SK-N-SH treated with all-trans-retinoic acid at 6 μM for 48 hours (cell line): ENCODE measurements around the gene CYP4A22.
"Not testable (repeated sequence)": the region's sequence is repeated elsewhere in the genome, so short reads cannot be mapped to it uniquely, and the experiment has no call there.

Experiments used
- ATAC-seq: fragments of 200-7000 bp; cut with Tn5 transposase; 3 replicates; pipeline ENCODE4 v1.9.1; 2020; ENCODE audit warnings: mild to moderate bottlenecking, moderate library complexity
- ARNTL ChIP-seq: fragments of 450-650 bp; formaldehyde crosslinking; IDR thresholded peaks from 2 replicates; pipeline ENCODE4 v1.5.0; 2020; ENCODE audit warnings: low read depth, mild to moderate bottlenecking, moderate library complexity, borderline replicate concordance
- GLIS3 ChIP-seq: fragments of 250-450 bp; sonication (Bioruptor Pico); IDR thresholded peaks from 2 replicates; pipeline ENCODE4 v1.5.0; 2020; ENCODE audit warnings: mild to moderate bottlenecking, moderate library complexity
- ISL1 ChIP-seq: fragments of 250-450 bp; sonication (Bioruptor Pico); IDR thresholded peaks from 2 replicates; pipeline ENCODE4 v2.1.2; 2022; ENCODE audit warnings: mild to moderate bottlenecking, moderate library complexity
- PPARA ChIP-seq: fragments of 250-450 bp; sonication (Bioruptor Pico); IDR thresholded peaks from 2 replicates; pipeline ENCODE4 v1.5.0; 2020; ENCODE audit warnings: mild to moderate bottlenecking, borderline replicate concordance
- ZC3H10 ChIP-seq: fragments of 250-450 bp; sonication (Bioruptor Pico); IDR thresholded peaks from 2 replicates; pipeline ENCODE4 v1.5.1; 2021; ENCODE audit warnings: mild to moderate bottlenecking, moderate library complexity
- ZFP3 ChIP-seq: fragments of 250-450 bp; sonication (Bioruptor Pico); IDR thresholded peaks from 2 replicates; pipeline ENCODE4 v1.5.0; 2020; ENCODE audit warnings: mild to moderate bottlenecking, moderate library complexity
- ZFP30 ChIP-seq: fragments of 450-650 bp; formaldehyde crosslinking; IDR thresholded peaks from 2 replicates; pipeline ENCODE4 v1.5.0; 2022; ENCODE audit warnings: mild to moderate bottlenecking, moderate library complexity
- ZNF565 ChIP-seq: fragments of 450-650 bp; formaldehyde crosslinking; conservative IDR thresholded peaks from 2 replicates; pipeline ENCODE4 v1.5.0; 2020; ENCODE audit warnings: low read depth, mild to moderate bottlenecking, moderate library complexity
- ZNF70 ChIP-seq: fragments of 450-650 bp; formaldehyde crosslinking; IDR thresholded peaks from 2 replicates; pipeline ENCODE4 v1.5.0; 2020; ENCODE audit warnings: mild to moderate bottlenecking, moderate library complexity
- ZNF8 ChIP-seq: fragments of 450-650 bp; formaldehyde crosslinking; IDR thresholded peaks from 2 replicates; pipeline ENCODE4 v1.5.0; 2020; ENCODE audit warnings: mild to moderate bottlenecking, moderate library complexity
- TF ChIP-seq, protein P1 (sequence below): fragments of 250-450 bp; sonication (Bioruptor Pico); IDR thresholded peaks from 2 replicates; pipeline ENCODE4 v1.5.0; 2020; ENCODE audit warnings: mild to moderate bottlenecking, moderate library complexity
- TF ChIP-seq, protein P2 (sequence below): fragments of 250-450 bp; sonication (Bioruptor Pico); IDR thresholded peaks from 2 replicates; pipeline ENCODE4 v1.8.0; 2021; ENCODE audit warnings: low read depth, mild to moderate bottlenecking, moderate library complexity, borderline replicate concordance

Gene CYP4A22

DNA sequence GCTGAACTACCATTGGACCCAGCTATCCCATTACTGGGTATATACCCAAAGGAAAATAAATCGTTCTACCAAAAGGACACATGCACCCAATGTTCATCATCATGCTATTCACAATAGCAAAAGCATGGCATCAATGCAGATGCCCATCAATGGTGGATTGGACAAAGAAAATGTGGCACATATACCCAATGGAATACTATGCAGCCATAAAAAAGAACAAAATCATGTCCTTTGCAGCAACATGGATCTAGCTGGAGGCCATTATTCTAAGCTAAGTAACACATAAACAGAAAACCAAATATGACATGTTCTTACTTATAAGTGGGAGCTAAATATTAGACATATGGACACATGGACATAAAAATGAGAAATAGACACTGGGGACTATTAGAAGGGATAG, 16.2 kb upstream of the CYP4A22 start:
- ATAC-seq = not testable (repeated sequence)

DNA sequence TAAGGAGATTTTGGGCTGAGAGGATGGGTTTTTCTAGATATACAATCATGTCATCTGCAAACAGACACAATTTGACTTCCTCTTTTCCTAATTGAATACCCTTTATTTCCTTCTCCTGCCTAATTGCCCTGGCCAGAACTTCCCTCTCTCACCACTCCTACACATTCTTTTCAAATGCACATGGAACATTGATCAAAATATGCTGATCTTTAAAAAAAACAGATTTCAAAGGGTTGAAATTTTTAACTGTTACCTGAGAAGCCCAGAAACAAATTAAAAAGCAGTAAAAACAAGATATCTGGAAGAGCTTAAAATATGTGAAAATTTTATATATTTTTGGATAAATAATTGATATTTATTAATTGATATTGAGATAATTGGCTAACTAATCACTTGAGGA, 12.4 kb upstream of the CYP4A22 start:
- ATAC-seq = not testable (repeated sequence)

DNA sequence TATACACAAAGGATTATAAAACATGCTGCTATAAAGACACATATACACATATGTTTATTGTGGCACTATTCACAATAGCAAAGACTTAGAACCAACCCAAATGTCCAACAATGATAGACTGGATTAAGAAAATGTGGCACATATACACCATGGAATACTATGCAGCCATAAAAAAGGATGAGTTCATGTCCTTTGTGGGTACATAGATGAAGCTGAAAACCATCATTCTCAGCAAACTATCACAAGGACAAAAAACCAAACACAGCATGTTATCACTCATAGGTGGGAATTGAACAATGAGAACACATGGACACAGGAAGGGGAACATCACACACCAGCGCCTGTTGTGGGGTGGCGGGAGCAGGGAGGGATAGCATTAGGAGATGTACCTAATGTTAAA, 10.2 kb upstream of the CYP4A22 start:
- not testable (repeated sequence) for ATAC-seq

DNA sequence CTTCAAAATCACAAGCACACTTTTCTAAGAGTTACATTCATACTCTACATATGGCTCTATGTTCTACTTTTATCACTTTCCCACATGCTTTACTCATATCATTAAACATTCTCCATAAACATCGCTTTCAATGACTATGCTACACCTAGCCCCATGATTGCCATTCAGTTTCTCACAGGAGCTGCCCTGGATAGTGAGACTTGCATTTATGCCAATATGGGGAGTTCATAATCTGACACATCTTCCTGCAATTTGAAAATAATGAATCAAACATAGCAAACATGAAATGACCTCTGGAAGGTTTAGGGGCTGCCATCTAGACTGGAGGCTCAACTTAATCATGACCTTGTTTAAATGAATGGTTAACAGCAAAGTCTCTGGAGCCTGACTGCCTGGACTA, 9.0 kb upstream of the CYP4A22 start:
- ATAC-seq = no peak

DNA sequence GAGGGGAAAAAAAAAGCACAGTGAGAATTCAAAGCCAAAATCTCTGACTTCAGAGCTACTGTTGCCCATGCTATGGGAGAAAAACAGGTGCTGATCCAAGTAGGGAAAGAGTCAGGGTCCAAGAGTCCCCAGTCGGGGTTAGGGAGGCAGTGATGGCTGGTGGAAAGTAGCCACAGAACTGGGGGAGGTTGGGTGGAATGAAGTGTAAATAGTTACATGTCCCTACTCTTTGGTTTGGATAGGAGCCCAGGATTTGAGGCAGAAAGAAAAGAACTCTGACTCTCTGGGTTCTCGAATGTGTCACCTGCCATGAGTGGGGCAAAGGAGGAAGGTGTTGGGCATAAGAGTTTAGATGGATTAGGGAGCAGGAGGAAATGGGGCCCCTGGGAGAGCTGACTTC, 8.4 kb upstream of the CYP4A22 start:
- ATAC-seq = not testable (repeated sequence)

More for the DNA sequence above, 9.0 kb upstream of the CYP4A22 start:
- TF ChIP-seq ZNF565 (CRISPR knock-in tag) = no peak
- no peak for TF ChIP-seq ARNTL (CRISPR knock-in tag)
- TF ChIP-seq ZNF70 (CRISPR knock-in tag) = no peak
- no peak for TF ChIP-seq ZC3H10
- TF ChIP-seq ISL1 (CRISPR knock-in tag) = no peak
- TF ChIP-seq, protein P1, sequence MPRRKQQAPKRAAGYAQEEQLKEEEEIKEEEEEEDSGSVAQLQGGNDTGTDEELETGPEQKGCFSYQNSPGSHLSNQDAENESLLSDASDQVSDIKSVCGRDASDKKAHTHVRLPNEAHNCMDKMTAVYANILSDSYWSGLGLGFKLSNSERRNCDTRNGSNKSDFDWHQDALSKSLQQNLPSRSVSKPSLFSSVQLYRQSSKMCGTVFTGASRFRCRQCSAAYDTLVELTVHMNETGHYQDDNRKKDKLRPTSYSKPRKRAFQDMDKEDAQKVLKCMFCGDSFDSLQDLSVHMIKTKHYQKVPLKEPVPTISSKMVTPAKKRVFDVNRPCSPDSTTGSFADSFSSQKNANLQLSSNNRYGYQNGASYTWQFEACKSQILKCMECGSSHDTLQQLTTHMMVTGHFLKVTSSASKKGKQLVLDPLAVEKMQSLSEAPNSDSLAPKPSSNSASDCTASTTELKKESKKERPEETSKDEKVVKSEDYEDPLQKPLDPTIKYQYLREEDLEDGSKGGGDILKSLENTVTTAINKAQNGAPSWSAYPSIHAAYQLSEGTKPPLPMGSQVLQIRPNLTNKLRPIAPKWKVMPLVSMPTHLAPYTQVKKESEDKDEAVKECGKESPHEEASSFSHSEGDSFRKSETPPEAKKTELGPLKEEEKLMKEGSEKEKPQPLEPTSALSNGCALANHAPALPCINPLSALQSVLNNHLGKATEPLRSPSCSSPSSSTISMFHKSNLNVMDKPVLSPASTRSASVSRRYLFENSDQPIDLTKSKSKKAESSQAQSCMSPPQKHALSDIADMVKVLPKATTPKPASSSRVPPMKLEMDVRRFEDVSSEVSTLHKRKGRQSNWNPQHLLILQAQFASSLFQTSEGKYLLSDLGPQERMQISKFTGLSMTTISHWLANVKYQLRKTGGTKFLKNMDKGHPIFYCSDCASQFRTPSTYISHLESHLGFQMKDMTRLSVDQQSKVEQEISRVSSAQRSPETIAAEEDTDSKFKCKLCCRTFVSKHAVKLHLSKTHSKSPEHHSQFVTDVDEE (CRISPR knock-in tag) = no peak
- no peak for TF ChIP-seq ZFP30 (CRISPR knock-in tag)
- no peak for TF ChIP-seq GLIS3 (CRISPR knock-in tag)

DNA sequence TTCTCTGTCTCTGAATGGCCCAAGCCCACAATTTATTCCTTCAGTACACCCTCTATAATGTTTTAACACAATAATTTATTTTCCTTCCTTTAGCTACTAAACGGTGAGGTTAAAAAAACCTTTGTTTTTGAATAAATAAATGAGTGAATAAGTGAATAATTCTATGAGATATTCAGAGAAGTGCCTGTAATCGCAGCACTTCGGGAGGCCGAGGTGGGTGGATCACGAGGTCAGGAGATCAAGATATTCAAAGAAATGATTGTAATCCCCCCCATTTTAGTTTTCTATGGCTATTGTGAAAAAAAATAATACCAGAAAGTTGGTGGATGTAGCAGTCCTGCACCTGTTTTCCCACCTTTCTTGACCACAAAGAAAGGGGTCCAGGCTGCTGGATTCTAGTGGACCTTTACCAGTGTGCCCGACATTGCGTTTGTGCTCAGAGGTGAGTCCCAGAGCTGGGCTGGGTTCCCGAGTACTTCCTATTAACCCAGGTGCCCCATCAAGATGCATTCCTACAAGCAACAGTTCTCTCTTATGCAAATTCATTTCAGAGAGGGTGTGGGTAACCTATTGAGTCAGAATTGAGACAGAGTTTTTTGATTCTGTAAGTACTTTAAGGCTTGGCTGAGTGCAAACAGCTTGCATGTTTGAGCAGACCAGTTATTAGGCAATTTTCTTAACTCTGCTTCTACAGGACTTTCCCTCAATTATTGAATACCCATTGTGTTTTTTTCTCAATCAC, 7.6 kb upstream of the CYP4A22 start:
- not testable (repeated sequence) for ATAC-seq

DNA sequence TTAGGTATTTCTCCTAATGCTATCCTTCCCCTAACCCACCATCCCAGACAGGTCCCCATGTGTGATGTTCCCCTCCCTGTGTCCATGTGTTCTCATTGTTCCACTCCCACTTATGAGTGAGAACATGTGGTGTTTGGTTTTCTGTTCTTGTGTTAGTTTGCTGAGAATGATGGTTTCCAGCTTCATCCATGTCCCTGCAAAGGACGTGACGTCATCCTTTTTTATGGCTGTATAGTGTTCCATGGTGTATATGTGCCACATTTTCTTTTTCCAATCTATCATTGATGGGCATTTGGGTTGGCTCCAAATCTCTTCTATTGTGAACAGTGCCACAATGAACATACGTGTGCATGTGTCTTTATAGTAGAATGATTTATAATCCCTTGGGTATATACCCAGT, 4.6 kb upstream of the CYP4A22 start:
- ATAC-seq = not testable (repeated sequence)

DNA sequence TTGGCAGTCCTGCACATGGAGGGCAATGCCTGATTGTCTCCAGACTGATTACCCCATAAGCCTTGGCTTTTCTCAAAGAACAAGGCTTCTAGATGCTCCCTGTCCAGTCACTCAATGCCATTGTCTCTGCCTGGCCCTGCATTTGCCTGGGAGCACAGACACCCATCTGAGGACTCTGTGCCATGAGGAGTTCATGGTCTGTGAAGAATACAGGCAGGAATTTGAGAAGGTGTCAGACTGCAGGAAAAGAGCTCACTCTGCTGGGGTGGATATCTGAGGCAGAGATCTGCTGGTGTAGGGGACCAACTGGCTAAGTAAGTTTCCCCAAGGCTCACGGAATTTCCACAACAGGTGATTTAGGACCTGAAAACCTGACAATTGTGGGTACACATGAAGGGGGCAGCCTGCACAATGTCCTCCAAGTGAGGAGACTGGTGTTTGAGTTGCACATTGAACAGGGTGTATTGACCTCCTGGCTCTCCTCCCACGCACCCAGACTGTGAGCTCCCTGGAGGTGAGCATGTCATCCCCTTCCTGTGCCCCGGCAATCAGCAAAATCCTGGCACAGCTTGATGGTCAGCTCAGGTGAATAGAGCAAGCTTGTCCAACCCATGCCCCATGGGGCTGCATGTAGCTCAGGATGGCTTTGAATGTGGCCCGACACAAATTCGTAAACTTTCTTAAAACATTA, 829 bp downstream of the CYP4A22 start:
- no peak for ATAC-seq

DNA sequence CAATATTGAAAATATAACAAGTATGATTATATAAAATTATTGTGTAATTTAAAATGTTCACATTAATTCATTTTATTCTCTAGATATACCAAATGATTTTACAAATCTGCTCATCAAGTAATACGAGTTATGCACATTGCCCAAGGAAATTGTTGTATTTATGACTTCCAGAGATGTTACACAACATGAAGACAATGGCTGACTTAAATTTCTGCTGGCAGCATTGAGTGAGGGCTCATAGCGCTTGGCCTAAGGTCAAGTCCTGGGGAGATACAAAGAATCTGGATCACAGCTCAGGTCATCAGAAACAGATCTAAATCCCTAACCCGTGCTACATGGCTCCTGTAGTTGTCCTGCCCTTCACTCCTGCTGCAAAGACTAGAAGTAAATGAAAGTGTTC, 3.1 kb downstream of the CYP4A22 start:
- not testable (repeated sequence) for ATAC-seq

More for the DNA sequence above, 829 bp downstream of the CYP4A22 start:
- TF ChIP-seq ISL1 (CRISPR knock-in tag) (no peak), PPARA (CRISPR knock-in tag) (no peak), ZNF8 (CRISPR knock-in tag) (no peak), ZFP3 (no peak), ZFP30 (CRISPR knock-in tag) (no peak)
- TF ChIP-seq, protein P2, sequence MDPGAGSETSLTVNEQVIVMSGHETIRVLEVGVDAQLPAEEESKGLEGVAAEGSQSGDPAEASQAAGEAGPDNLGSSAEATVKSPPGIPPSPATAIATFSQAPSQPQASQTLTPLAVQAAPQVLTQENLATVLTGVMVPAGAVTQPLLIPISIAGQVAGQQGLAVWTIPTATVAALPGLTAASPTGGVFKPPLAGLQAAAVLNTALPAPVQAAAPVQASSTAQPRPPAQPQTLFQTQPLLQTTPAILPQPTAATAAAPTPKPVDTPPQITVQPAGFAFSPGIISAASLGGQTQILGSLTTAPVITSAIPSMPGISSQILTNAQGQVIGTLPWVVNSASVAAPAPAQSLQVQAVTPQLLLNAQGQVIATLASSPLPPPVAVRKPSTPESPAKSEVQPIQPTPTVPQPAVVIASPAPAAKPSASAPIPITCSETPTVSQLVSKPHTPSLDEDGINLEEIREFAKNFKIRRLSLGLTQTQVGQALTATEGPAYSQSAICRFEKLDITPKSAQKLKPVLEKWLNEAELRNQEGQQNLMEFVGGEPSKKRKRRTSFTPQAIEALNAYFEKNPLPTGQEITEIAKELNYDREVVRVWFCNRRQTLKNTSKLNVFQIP (CRISPR knock-in tag) = no peak

DNA sequence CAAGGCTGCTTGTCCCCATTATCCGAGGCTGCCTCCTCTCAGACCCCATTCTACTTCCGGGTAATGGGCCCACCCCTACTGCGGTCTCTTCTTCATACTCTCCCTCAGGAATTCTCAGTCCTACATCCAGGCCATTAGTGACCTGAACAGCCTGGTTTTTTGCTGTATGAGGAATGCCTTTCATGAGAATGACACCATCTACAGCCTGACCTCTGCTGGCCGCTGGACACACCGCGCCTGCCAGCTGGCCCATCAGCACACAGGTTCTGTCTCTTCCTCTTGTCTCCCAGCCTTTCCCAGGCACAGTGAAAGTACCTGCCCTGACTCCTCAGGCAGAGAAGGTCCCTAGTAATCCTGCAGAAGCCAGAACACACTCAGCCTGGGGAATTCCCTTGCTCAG, 6.4 kb downstream of the CYP4A22 start:
- ATAC-seq = peak; percentile 86

DNA sequence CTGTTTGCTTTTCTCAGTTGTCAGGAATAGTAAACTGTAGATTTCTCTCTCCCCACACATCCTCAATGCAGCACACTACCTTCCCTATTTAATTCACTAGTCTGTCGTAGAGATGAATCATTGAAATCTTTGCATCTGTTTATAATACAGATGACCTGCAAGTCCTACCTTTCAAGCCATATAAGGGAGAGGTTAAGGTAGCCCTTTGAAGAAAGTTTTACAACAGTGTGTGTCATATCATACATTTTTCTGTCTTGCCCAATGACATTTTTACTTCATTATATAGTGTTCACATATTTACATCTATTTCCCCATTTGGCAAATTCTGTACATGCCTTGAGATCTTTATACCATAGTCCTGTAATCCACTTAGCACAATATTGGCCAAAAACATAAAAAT, 9.3 kb downstream of the CYP4A22 start:
- not testable (repeated sequence) for ATAC-seq
